GM10266 (cell line): ENCODE data around the gene TRIM65.

ENCODE experiments used
- DNase-seq: peaks from one replicate; pipeline ENCODE4 v3.0.0; 2012; ENCODE audit errors: extremely low spot score
- CTCF ChIP-seq: IDR thresholded peaks from 2 replicates; pipeline ENCODE4 v1.5.1; 2012; ENCODE audit warnings: mild to moderate bottlenecking, low read depth; ENCODE audit not compliant: control insufficient read depth, insufficient read depth; ENCODE audit errors: missing control alignments

TRIM65 gene

GRCh38 chr17:75877752-75878173, 19.0 kb downstream of the TRIM65 start:
- peak; percentile 76 for DNase-seq
- TF ChIP-seq CTCF, result peak; percentile 44

- peak; percentile 9 for TF ChIP-seq CTCF
- no peak for DNase-seq
Measured at GRCh38 chr17:75876938-75877751, 19.6 kb downstream of the TRIM65 start.

- DNase-seq, result peak; percentile 64
Measured at GRCh38 chr17:75876190-75876937, 20.4 kb downstream of the TRIM65 start.

GRCh38 chr17:75875940-75876189, 20.9 kb downstream of the TRIM65 start:
- no peak for DNase-seq
- no peak for TF ChIP-seq CTCF

More at GRCh38 chr17:75876190-75876937, 20.4 kb downstream of the TRIM65 start:
- TF ChIP-seq CTCF, result peak; percentile 25

GRCh38 chr17:75875182-75875939, 21.4 kb downstream of the TRIM65 start:
- no peak for TF ChIP-seq CTCF
- DNase-seq, result no peak

GRCh38 chr17:75874323-75875181, 22.2 kb downstream of the TRIM65 start:
- DNase-seq, result no peak

More at GRCh38 chr17:75874323-75875181, 22.2 kb downstream of the TRIM65 start:
- TF ChIP-seq CTCF, result no peak
